ENCODE data around the gene CNDP1.

CNDP1 gene

GRCh38 chr18:74492259-74492658 is 42.0 kb upstream of the CNDP1 start:
- peaks cover 36% of the 10 kb centered on the region for H3K4me1 Mint-ChIP-seq
- no peak for DNase-seq
- no peak overlapping the region for H3K4me3 Mint-ChIP-seq
- peaks cover 5% of the 10 kb centered on the region for H3K36me3 Mint-ChIP-seq (ENCODE audit: low read depth)
- TF ChIP-seq CTCF (IDR thresholded peaks at IDR 0.05): no peak
- H3K27ac Mint-ChIP-seq: no peak overlapping the region
- peaks cover 9% of the 10 kb centered on the region for H3K9me3 Mint-ChIP-seq
- H3K27me3 Mint-ChIP-seq (ENCODE audit: low read depth, poor library complexity): peaks cover 7% of the 10 kb centered on the region

- Mint-ChIP-seq H3K27me3 (ENCODE audit: low read depth, poor library complexity) (peaks cover 7% of the 10 kb centered on the region), H3K27ac (no peak overlapping the region), H3K9me3 (peaks cover 9% of the 10 kb centered on the region), H3K36me3 (ENCODE audit: low read depth) (peaks cover 11% of the 10 kb centered on the region), H3K4me1 (peaks cover 37% of the 10 kb centered on the region), H3K4me3 (peak overlapping the region; percentile 52)
- peak; percentile 49 for TF ChIP-seq CTCF (IDR thresholded peaks at IDR 0.05)
- DNase-seq: peak; percentile 31
Observed at GRCh38 chr18:74493689-74494088, 40.6 kb upstream of the CNDP1 start.

GRCh38 chr18:74494514-74494913 is 39.8 kb upstream of the CNDP1 start:
- Mint-ChIP-seq H3K27me3 (ENCODE audit: low read depth, poor library complexity) (peaks cover 7% of the 10 kb centered on the region), H3K27ac (no peak overlapping the region), H3K4me3 (peak overlapping the region; percentile 93), H3K4me1 (peaks cover 36% of the 10 kb centered on the region), H3K9me3 (peaks cover 9% of the 10 kb centered on the region), H3K36me3 (ENCODE audit: low read depth) (peaks cover 18% of the 10 kb centered on the region)
- no peak for DNase-seq
- no peak for TF ChIP-seq CTCF (IDR thresholded peaks at IDR 0.05)

GRCh38 chr18:74495581-74496507 is 38.5 kb upstream of the CNDP1 start, which contains the start of gene CNDP2:
TSS of gene CNDP2 (plus strand) at chr18:74496363. CDS start at chr18:74499974, 3,611 bp downstream.
- Mint-ChIP-seq H3K27me3 (ENCODE audit: low read depth, poor library complexity) (peaks cover 7% of the 10 kb centered on the region), H3K4me1 (peaks cover 45% of the 10 kb centered on the region), H3K27ac (peak within 1 kb of the TSS; percentile 97), H3K36me3 (ENCODE audit: low read depth) (peaks cover 31% of the 10 kb centered on the region), H3K9me3 (peaks cover 9% of the 10 kb centered on the region), H3K4me3 (peak within 1 kb of the TSS; percentile 93)
- TF ChIP-seq CTCF (IDR thresholded peaks at IDR 0.05): no peak
- peak; percentile 100 for DNase-seq

GRCh38 chr18:74496508-74497323 is 37.6 kb upstream of the CNDP1 start:
- Mint-ChIP-seq H3K9me3 (peaks cover 4% of the 10 kb centered on the region), H3K36me3 (ENCODE audit: low read depth) (peaks cover 38% of the 10 kb centered on the region), H3K27ac (peak overlapping the region; percentile 86), H3K27me3 (ENCODE audit: low read depth, poor library complexity) (peaks cover 5% of the 10 kb centered on the region), H3K4me3 (peak overlapping the region; percentile 93), H3K4me1 (peaks cover 45% of the 10 kb centered on the region)
- DNase-seq: peak; percentile 71
- no peak for TF ChIP-seq CTCF (IDR thresholded peaks at IDR 0.05)

All from nephron progenitor cell (in vitro differentiated cells).